GM12865 (cell line): ENCODE data around the gene AIG1.

Experiments used
- DNase-seq: peaks from one replicate; pipeline ENCODE4 v3.0.0; 2010; ENCODE audit warnings: low read depth
- H3K4me3 ChIP-seq: 2 replicates; pipeline ENCODE4 v1.5.1; 2011; ENCODE audit warnings: mild to moderate bottlenecking, low read depth, low read length, control low read depth
- CTCF ChIP-seq: IDR thresholded peaks from 2 replicates; pipeline ENCODE4 v1.5.1; 2011; ENCODE audit warnings: low read length, control low read depth, low read depth, inconsistent platforms; ENCODE audit not compliant: insufficient read depth; ENCODE audit errors: missing control alignments

The AIG1 gene

GRCh38 chr6:143196525-143197225, 136.0 kb downstream of the AIG1 start:
- no peak overlapping the region for H3K4me3 ChIP-seq
- DNase-seq, result no peak
- no peak for TF ChIP-seq CTCF

DNA sequence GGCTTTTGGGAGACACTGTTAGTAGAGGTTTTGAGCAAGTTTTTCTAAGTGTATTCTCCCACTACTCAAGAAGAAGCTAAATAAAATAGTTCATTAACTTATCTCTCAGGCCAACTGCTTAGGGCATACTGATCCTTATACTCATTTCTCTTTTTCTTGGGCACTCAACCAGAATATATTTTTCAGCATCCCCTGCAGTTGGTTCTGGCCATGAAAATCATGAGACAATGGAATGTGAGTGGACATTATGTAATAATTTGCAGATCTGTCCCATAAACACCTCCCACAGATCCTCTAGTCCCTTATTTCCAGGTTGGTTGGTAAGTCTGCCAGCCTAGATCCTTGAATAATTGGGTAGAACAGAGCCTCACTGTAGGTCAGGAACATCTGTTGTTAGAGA, 136.7 kb downstream of the AIG1 start:
- DNase-seq, result no peak
- TF ChIP-seq CTCF, result no peak
- H3K4me3 ChIP-seq, result no peak overlapping the region

- DNase-seq, result no peak
- no peak overlapping the region for H3K4me3 ChIP-seq
- no peak for TF ChIP-seq CTCF
These were observed 137.6 kb downstream of the AIG1 start for GRCh38 chr6:143198312-143198711.

DNA sequence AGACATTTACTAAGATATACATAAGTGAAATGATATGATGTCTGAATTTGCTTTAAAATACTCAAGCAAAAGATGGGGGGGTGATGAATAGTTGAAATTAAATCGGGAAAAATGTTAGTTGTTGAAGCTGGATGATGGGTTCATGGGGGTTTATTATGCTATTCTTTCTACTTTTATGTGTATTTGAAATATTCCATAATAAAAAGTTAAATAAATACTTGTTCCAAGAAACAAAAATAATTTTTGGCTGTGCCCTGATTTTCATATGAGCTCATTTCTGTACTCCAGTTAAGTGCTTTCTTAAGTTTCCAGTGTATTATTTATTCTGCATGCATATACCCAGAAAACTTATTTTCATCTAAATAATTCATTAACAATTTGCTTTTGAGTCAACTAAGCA, 138.6 kb downstream of the AIG1 start:
- no peak for DNase-seq
- H3K4me3 ChIP-seq, result no peak overlapping the region
- TF ChIP-seq CTCF, result no peak

DNA sequence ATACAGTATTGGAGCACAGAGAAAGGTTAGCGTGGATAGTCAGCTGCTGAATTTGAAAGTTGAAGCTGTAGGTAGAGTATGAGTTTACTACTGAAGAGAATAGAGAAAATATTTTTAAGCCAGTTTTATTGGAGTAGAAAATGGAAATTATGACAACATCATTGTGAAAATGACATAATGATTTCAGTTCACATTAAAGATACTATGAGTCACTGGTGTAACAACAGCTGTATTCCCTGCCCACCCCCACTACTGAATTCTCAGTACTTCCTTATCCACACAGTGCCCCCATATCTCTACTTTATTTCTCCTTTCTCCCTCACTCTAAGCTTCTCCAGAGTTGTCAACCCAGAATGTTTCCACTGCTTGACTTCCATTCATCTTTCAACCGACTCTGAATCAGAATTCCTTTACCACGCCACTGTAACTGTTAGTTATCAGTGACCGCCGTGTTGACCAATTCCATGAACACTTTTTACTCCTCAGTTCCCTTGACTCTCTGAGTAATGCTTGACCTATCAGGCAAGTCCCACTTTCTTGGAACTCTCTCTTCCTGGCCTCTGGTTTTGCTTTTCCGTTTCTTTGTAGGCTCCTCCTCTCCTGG, 139.6 kb downstream of the AIG1 start:
- no peak for TF ChIP-seq CTCF
- H3K4me3 ChIP-seq, result no peak overlapping the region
- no peak for DNase-seq

- no peak for TF ChIP-seq CTCF
- no peak overlapping the region for H3K4me3 ChIP-seq
- DNase-seq, result no peak
These were observed 143.4 kb downstream of the AIG1 start for GRCh38 chr6:143204045-143204444.

GRCh38 chr6:143205131-143205535, 144.4 kb downstream of the AIG1 start:
- no peak for TF ChIP-seq CTCF
- no peak for DNase-seq
- no peak overlapping the region for H3K4me3 ChIP-seq
